ENCODE measurements around the gene TRMT1L. TPM values are rescaled to one million over a fixed set of nuclear protein-coding genes. Genes with fewer than 3 reads are reported as not detected.

Gene TRMT1L
- total and polyA plus RNA-seq, 10 of the 15 experiments (the other 5 are each of a cell fraction or from before 2014, with no cell fraction given): 3.5 to 35.2 (median 16.9) TPM

DNA sequence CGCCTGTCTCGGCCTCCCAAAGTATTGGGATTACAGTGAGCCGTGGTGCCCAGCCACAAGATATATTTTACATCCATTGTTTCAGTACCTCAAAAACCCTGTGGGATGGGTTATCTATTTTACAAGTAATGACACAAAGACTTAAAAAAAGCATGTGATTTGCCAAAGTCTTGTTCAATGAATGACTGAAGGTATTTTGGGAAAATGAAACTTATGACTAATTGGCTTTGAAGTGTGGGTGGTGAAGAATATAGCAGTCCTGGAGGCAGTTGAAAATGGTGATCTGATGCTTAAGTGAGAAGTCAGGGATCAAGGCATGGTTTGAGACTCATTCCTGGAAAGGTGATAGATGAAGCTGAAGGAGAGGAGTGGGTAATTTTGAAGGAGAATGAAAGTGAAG, 3.2 kb upstream of the TRMT1L start (continued):
- TF ChIP-seq, protein P1, sequence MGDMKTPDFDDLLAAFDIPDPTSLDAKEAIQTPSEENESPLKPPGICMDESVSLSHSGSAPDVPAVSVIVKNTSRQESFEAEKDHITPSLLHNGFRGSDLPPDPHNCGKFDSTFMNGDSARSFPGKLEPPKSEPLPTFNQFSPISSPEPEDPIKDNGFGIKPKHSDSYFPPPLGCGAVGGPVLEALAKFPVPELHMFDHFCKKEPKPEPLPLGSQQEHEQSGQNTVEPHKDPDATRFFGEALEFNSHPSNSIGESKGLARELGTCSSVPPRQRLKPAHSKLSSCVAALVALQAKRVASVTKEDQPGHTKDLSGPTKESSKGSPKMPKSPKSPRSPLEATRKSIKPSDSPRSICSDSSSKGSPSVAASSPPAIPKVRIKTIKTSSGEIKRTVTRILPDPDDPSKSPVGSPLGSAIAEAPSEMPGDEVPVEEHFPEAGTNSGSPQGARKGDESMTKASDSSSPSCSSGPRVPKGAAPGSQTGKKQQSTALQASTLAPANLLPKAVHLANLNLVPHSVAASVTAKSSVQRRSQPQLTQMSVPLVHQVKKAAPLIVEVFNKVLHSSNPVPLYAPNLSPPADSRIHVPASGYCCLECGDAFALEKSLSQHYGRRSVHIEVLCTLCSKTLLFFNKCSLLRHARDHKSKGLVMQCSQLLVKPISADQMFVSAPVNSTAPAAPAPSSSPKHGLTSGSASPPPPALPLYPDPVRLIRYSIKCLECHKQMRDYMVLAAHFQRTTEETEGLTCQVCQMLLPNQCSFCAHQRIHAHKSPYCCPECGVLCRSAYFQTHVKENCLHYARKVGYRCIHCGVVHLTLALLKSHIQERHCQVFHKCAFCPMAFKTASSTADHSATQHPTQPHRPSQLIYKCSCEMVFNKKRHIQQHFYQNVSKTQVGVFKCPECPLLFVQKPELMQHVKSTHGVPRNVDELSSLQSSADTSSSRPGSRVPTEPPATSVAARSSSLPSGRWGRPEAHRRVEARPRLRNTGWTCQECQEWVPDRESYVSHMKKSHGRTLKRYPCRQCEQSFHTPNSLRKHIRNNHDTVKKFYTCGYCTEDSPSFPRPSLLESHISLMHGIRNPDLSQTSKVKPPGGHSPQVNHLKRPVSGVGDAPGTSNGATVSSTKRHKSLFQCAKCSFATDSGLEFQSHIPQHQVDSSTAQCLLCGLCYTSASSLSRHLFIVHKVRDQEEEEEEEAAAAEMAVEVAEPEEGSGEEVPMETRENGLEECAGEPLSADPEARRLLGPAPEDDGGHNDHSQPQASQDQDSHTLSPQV (IDR thresholded peaks at IDR 0.05): no peak
- 0 out of 2 replicates have a peak, but pooled peaks have one; percentile 14 for TF ChIP-seq DPF2 (IDR thresholded peaks at IDR 0.05)
- TF ChIP-seq SIX5 (IDR thresholded peaks at IDR 0.05; ENCODE audit: low read depth, low read length, severe bottlenecking): no peak
- no peak for TF ChIP-seq HDAC6 (IDR thresholded peaks at IDR 0.05; ENCODE audit: unreplicated experiment)
- TF ChIP-seq ZNF207 (IDR thresholded peaks at IDR 0.05; ENCODE audit: borderline replicate concordance): no peak
- TF ChIP-seq TCF12 (IDR thresholded peaks at IDR 0.05; ENCODE audit: low read depth, low read length): no peak
- TF ChIP-seq, protein P2, sequence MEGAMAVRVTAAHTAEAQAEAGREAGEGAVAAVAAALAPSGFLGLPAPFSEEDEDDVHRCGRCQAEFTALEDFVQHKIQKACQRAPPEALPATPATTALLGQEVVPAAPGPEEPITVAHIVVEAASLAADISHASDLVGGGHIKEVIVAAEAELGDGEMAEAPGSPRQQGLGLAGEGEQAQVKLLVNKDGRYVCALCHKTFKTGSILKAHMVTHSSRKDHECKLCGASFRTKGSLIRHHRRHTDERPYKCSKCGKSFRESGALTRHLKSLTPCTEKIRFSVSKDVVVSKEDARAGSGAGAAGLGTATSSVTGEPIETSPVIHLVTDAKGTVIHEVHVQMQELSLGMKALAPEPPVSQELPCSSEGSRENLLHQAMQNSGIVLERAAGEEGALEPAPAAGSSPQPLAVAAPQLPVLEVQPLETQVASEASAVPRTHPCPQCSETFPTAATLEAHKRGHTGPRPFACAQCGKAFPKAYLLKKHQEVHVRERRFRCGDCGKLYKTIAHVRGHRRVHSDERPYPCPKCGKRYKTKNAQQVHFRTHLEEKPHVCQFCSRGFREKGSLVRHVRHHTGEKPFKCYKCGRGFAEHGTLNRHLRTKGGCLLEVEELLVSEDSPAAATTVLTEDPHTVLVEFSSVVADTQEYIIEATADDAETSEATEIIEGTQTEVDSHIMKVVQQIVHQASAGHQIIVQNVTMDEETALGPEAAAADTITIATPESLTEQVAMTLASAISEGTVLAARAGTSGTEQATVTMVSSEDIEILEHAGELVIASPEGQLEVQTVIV (IDR thresholded peaks at IDR 0.05; ENCODE audit: borderline replicate concordance, partially characterized antibody): no peak
- no peak for TF ChIP-seq EP300 (IDR thresholded peaks at IDR 0.05; ENCODE audit: borderline replicate concordance in 1 of 2, control insufficient read depth in 1 of 2, low read depth in 2 of 2, low read length in 2 of 2)
- no peak for TF ChIP-seq MXI1 (IDR thresholded peaks at IDR 0.05; ENCODE audit: low read depth, low read length)
- TF ChIP-seq NFYB (IDR thresholded peaks at IDR 0.05; ENCODE audit: insufficient read depth, low read depth, low read length): no peak
- TF ChIP-seq CREB1 (IDR thresholded peaks at IDR 0.05; ENCODE audit: low read depth): no peak
- TF ChIP-seq SRF (IDR thresholded peaks at IDR 0.05; ENCODE audit: low read depth in 2 of 2, low read length in 2 of 2): no peak
- TF ChIP-seq PML (IDR thresholded peaks at IDR 0.05; ENCODE audit: low read length): no peak
- TF ChIP-seq RFX5 (IDR thresholded peaks at IDR 0.05; ENCODE audit: low read depth, low read length): no peak
- TF ChIP-seq GATAD2B (conservative IDR thresholded peaks at IDR 0.05; ENCODE audit: low read depth): no peak
- TF ChIP-seq SMARCA5 (IDR thresholded peaks at IDR 0.05): no peak
- no peak for TF ChIP-seq CHD1 (IDR thresholded peaks at IDR 0.05; ENCODE audit: low read depth, low read length)
- no peak for TF ChIP-seq CBX5 (IDR thresholded peaks at IDR 0.05; ENCODE audit: low read depth)
- 0 out of 2 replicates have a peak, but pooled peaks have one; percentile 18 for TF ChIP-seq ZNF24 (IDR thresholded peaks at IDR 0.05)
- no peak for TF ChIP-seq MYC (IDR thresholded peaks at IDR 0.05; ENCODE audit: insufficient read depth, insufficient read length, insufficient replicate concordance, low read length, severe bottlenecking)
- TF ChIP-seq, protein P3, sequence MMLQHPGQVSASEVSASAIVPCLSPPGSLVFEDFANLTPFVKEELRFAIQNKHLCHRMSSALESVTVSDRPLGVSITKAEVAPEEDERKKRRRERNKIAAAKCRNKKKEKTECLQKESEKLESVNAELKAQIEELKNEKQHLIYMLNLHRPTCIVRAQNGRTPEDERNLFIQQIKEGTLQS (IDR thresholded peaks at IDR 0.05; ENCODE audit: borderline replicate concordance, extremely low read depth, low read depth, low read length): no peak
- TF ChIP-seq MEF2B (IDR thresholded peaks at IDR 0.05; ENCODE audit: partially characterized antibody, poor library complexity, severe bottlenecking): peak; percentile 75
- no peak for TF ChIP-seq ZNF217 (IDR thresholded peaks at IDR 0.05)
- TF ChIP-seq, protein P4, sequence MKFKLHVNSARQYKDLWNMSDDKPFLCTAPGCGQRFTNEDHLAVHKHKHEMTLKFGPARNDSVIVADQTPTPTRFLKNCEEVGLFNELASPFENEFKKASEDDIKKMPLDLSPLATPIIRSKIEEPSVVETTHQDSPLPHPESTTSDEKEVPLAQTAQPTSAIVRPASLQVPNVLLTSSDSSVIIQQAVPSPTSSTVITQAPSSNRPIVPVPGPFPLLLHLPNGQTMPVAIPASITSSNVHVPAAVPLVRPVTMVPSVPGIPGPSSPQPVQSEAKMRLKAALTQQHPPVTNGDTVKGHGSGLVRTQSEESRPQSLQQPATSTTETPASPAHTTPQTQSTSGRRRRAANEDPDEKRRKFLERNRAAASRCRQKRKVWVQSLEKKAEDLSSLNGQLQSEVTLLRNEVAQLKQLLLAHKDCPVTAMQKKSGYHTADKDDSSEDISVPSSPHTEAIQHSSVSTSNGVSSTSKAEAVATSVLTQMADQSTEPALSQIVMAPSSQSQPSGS (IDR thresholded peaks at IDR 0.05; ENCODE audit: low read length): peak; percentile 75
